ACHN (cell line): ENCODE data around the gene PAPLN.
A peak's percentile ranks its signal among the peaks of the same experiment; 100 is the strongest.

ENCODE experiments used
- DNase-seq: peaks from one replicate; pipeline ENCODE4 v3.0.0-alpha.2; 2015
- in situ Hi-C: cut with HindIII; loops from 2 replicates; pipeline ENCODE4 v1.10.0; 2017; ENCODE audit warnings: low sequenced_read_pairs, low pct_ligation_motif_present, low pct_unique_long_range_greater_than_20kb

PAPLN gene

GRCh38 chr14:73241481-73242165 is 4.3 kb downstream of the PAPLN start:
- in situ Hi-C loops: no loop called here
- DNase-seq: peak; percentile 88

- DNase-seq: peak; percentile 89
- in situ Hi-C loops: no loop called here
Observed at GRCh38 chr14:73242357-73242901, 5.1 kb downstream of the PAPLN start.

- in situ Hi-C loops: no loop called here
- DNase-seq: no peak
Observed at GRCh38 chr14:73243341-73243740, 6.0 kb downstream of the PAPLN start.

GRCh38 chr14:73243748-73244147 is 6.4 kb downstream of the PAPLN start:
- no peak for DNase-seq
- in situ Hi-C loops: no loop called here

- DNase-seq: no peak
Observed at GRCh38 chr14:73244541-73245290, 7.4 kb downstream of the PAPLN start.

GRCh38 chr14:73245480-73246325 is 8.4 kb downstream of the PAPLN start:
- in situ Hi-C loops: no loop called here
- DNase-seq: no peak

More at GRCh38 chr14:73244541-73245290, 7.4 kb downstream of the PAPLN start:
- in situ Hi-C loops: no loop called here

GRCh38 chr14:73246387-73247150 is 9.3 kb downstream of the PAPLN start:
- DNase-seq: no peak
- in situ Hi-C loops: no loop called here

- peak; percentile 77 for DNase-seq
- in situ Hi-C loops: no loop called here
Observed at GRCh38 chr14:73248108-73248868, 11.0 kb downstream of the PAPLN start.

- in situ Hi-C loops: no loop called here
Observed at GRCh38 chr14:73249108-73249507, 11.8 kb downstream of the PAPLN start.

GRCh38 chr14:73249564-73250316 is 12.4 kb downstream of the PAPLN start:
- DNase-seq: no peak
- in situ Hi-C loops: no loop called here

More at GRCh38 chr14:73249108-73249507, 11.8 kb downstream of the PAPLN start:
- no peak for DNase-seq

GRCh38 chr14:73250317-73250713 is 13.0 kb downstream of the PAPLN start:
- in situ Hi-C loops: no loop called here
- no peak for DNase-seq

GRCh38 chr14:73250781-73251500 is 13.6 kb downstream of the PAPLN start:
- no peak for DNase-seq
- in situ Hi-C loops: no loop called here

- in situ Hi-C loops: no loop called here
Observed at GRCh38 chr14:73251516-73252215, 14.4 kb downstream of the PAPLN start.

GRCh38 chr14:73252491-73253322 is 15.4 kb downstream of the PAPLN start:
- in situ Hi-C loops: no loop called here
- no peak for DNase-seq

More at GRCh38 chr14:73251516-73252215, 14.4 kb downstream of the PAPLN start:
- no peak for DNase-seq

GRCh38 chr14:73253323-73253610 is 16.0 kb downstream of the PAPLN start:
- no peak for DNase-seq
- in situ Hi-C loops: no loop called here
